Measurements from ENCODE around the gene TH.

TH gene

GRCh38 chr11:2205981-2206690, 34.5 kb upstream of the TH start:
- Histone ChIP-seq H3K36me3 (no peaks in the 10 kb centered on the region), H3K4me3 (ENCODE audit: low read depth in 1 of 2, low read length in 1 of 2) (no peak overlapping the region), H3K27ac (no peak overlapping the region), H3K4me1 (ENCODE audit: control insufficient read depth in 1 of 2, insufficient read depth in 1 of 2, low read depth in 1 of 2, low read length in 1 of 2) (no peaks in the 10 kb centered on the region), H3K9me3 (no peaks in the 10 kb centered on the region), H3K27me3 (peaks cover 6% of the 10 kb centered on the region)
- no peak for TF ChIP-seq CTCF (IDR thresholded peaks at IDR 0.05)

- no peak for TF ChIP-seq CTCF (IDR thresholded peaks at IDR 0.05)
- Histone ChIP-seq H3K9me3 (no peaks in the 10 kb centered on the region), H3K27me3 (peaks cover 6% of the 10 kb centered on the region)
Measured at GRCh38 chr11:2205214-2205720, 33.7 kb upstream of the TH start.

GRCh38 chr11:2204361-2205213, 33.0 kb upstream of the TH start:
- H3K4me1 ChIP-seq (ENCODE audit: control insufficient read depth in 1 of 2, insufficient read depth in 1 of 2, low read depth in 1 of 2, low read length in 1 of 2): no peaks in the 10 kb centered on the region
- no peak overlapping the region for H3K4me3 ChIP-seq (ENCODE audit: low read depth in 1 of 2, low read length in 1 of 2)
- H3K36me3 ChIP-seq: no peaks in the 10 kb centered on the region
- H3K27me3 ChIP-seq: peaks cover 6% of the 10 kb centered on the region
- H3K27ac ChIP-seq: no peak overlapping the region
- H3K9me3 ChIP-seq: no peaks in the 10 kb centered on the region
- TF ChIP-seq CTCF (IDR thresholded peaks at IDR 0.05): no peak

More at GRCh38 chr11:2205214-2205720, 33.7 kb upstream of the TH start:
- no peak overlapping the region for H3K4me3 ChIP-seq (ENCODE audit: low read depth in 1 of 2, low read length in 1 of 2)
- no peak overlapping the region for H3K27ac ChIP-seq
- H3K4me1 ChIP-seq (ENCODE audit: control insufficient read depth in 1 of 2, insufficient read depth in 1 of 2, low read depth in 1 of 2, low read length in 1 of 2): no peaks in the 10 kb centered on the region
- no peaks in the 10 kb centered on the region for H3K36me3 ChIP-seq

- no peaks in the 10 kb centered on the region for H3K4me1 ChIP-seq (ENCODE audit: control insufficient read depth in 1 of 2, insufficient read depth in 1 of 2, low read depth in 1 of 2, low read length in 1 of 2)
- H3K9me3 ChIP-seq: no peaks in the 10 kb centered on the region
- no peak overlapping the region for H3K27ac ChIP-seq
- peaks cover 9% of the 10 kb centered on the region for H3K27me3 ChIP-seq
- H3K4me3 ChIP-seq (ENCODE audit: low read depth in 1 of 2, low read length in 1 of 2): no peak overlapping the region
- no peaks in the 10 kb centered on the region for H3K36me3 ChIP-seq
- no peak for TF ChIP-seq CTCF (IDR thresholded peaks at IDR 0.05)
Measured at GRCh38 chr11:2203440-2204259, 32.0 kb upstream of the TH start.

GRCh38 chr11:2202900-2203439, 31.4 kb upstream of the TH start:
- Histone ChIP-seq H3K27me3 (peaks cover 11% of the 10 kb centered on the region), H3K36me3 (no peaks in the 10 kb centered on the region), H3K4me3 (ENCODE audit: low read depth in 1 of 2, low read length in 1 of 2) (no peak overlapping the region), H3K27ac (no peak overlapping the region), H3K4me1 (ENCODE audit: control insufficient read depth in 1 of 2, insufficient read depth in 1 of 2, low read depth in 1 of 2, low read length in 1 of 2) (no peaks in the 10 kb centered on the region), H3K9me3 (no peaks in the 10 kb centered on the region)
- TF ChIP-seq CTCF (IDR thresholded peaks at IDR 0.05): no peak
